K562 (cell line): Measurements from ENCODE around the gene THOP1. TPM values are rescaled to one million over a fixed set of nuclear protein-coding genes. Genes with fewer than 3 reads are reported as not detected.

ENCODE experiments used
- ATAC-seq: fragments of 200-7000 bp; cut with Tn5 transposase; 3 replicates; pipeline ENCODE4 v1.9.1; 2020; ENCODE audit warnings: moderate library complexity
- BruUV-seq: library from RNA; stranded (reverse); fragments of 400-500 nt; replicated peaks from 2 replicates; lab custom pipeline; 2021; lab: Mats Ljungman, UMichigan
- CTCF ChIA-PET: fragments of 300-600 bp; formaldehyde crosslinking; extraction: SDS; loops from one replicate; lab custom pipeline; 2021; ENCODE audit warnings: low intra/inter-chr PET ratio; lab: Yijun Ruan, JAX
- POLR2A ChIA-PET: fragments of 300-600, 350-650 bp; sonication (Branson Sonifier 250); formaldehyde crosslinking; extraction: SDS; loops from one replicate; lab custom pipeline; 2021; ENCODE audit warnings: antibody characterized with exemption, inconsistent platforms; lab: Yijun Ruan, JAX
- DNase-seq, 4 experiments: peaks; one replicate each; pipeline versions ENCODE4 v3.0.0 to v3.0.0-alpha.2; 2011 to 2018; ENCODE audit warnings: low spot score in 3 of 4, mixed read lengths in 3 of 4; ENCODE audit errors: extremely low read depth in 1 of 4
- FAIRE-seq: peaks from 2 replicates; lab custom pipeline; 2011; peaks lifted over from hg19 to GRCh38; lab: Jason Lieb, UNC
- H2AFZ ChIP-seq: 2 replicates; pipeline ENCODE4 v1.6.0; 2011; ENCODE audit warnings: low read depth, low read length, control low read depth, inconsistent platforms
- H3K27ac ChIP-seq: fragments of 200-600 bp; 3 replicates; pipeline ENCODE4 v1.8.0; 2011; ENCODE audit warnings: low read depth, mild to moderate bottlenecking, control low read depth, inconsistent platforms, low read length, moderate library complexity, mixed read lengths; ENCODE audit errors: extremely low read depth
- H3K27me3 ChIP-seq, 2 experiments: fragments of 300-600 bp in 1 of 2; 2 replicates in 1 of 2; 3 replicates in 1 of 2; pipeline versions ENCODE4 v1.6.0 to v1.8.0; 2011; ENCODE audit warnings: inconsistent platforms in 2 of 2, low read length in 2 of 2, mild to moderate bottlenecking in 1 of 2, mixed read lengths in 1 of 2, moderate library complexity in 1 of 2; ENCODE audit not compliant: control insufficient read depth in 2 of 2, insufficient read depth in 2 of 2
- H3K36me3 ChIP-seq: fragments of 300-600 bp; 3 replicates; pipeline ENCODE4 v1.8.0; 2011; ENCODE audit warnings: mild to moderate bottlenecking, low read length, inconsistent platforms; ENCODE audit not compliant: control insufficient read depth, insufficient read depth
- H3K4me1 ChIP-seq, 2 experiments: fragments of 200-600 bp in 1 of 2; replicated peaks in 1 of 2; 2 replicates in 1 of 2; 3 replicates in 1 of 2; pipeline versions ENCODE4 v1.5.1 to v1.8.0; 2011; ENCODE audit warnings: inconsistent platforms in 2 of 2, low read length in 2 of 2, mild to moderate bottlenecking in 1 of 2, mixed read lengths in 1 of 2, moderate library complexity in 1 of 2; ENCODE audit not compliant: control insufficient read depth in 2 of 2, insufficient read depth in 2 of 2
- H3K4me2 ChIP-seq: 2 replicates; pipeline ENCODE4 v1.6.1; 2011; ENCODE audit warnings: low read length, control low read depth, inconsistent platforms, mixed read lengths; ENCODE audit not compliant: insufficient read depth
- H3K4me3 ChIP-seq: fragments of 200-600 bp; sonication (generic), shearing (Covaris generic); 2 replicates; pipeline ENCODE4 v1.5.1; 2016; ENCODE audit warnings: control low read depth, inconsistent platforms
- H3K79me2 ChIP-seq: fragments of 200-600 bp; 3 replicates; pipeline ENCODE4 v1.8.0; 2011; ENCODE audit warnings: low read length, inconsistent platforms; ENCODE audit not compliant: control insufficient read depth, insufficient read depth
- H3K9ac ChIP-seq, 2 experiments: 2 replicates each; pipeline versions ENCODE4 v1.6.0 to v1.6.1; 2011; ENCODE audit warnings: low read depth in 2 of 2, low read length in 2 of 2, control low read depth in 1 of 2, inconsistent platforms in 1 of 2, mild to moderate bottlenecking in 1 of 2, mixed read lengths in 1 of 2; ENCODE audit not compliant: insufficient read depth in 1 of 2
- H3K9me1 ChIP-seq: one replicate; pipeline ENCODE4 v1.6.0; 2011; ENCODE audit warnings: inconsistent platforms, mild to moderate bottlenecking, low read length, moderate library complexity; ENCODE audit not compliant: control insufficient read depth, insufficient read depth
- H3K9me3 ChIP-seq: replicated peaks from 2 replicates; pipeline ENCODE4 v1.5.1; 2011; ENCODE audit warnings: low read depth, low read length, inconsistent platforms; ENCODE audit not compliant: control insufficient read depth, insufficient read depth
- H4K20me1 ChIP-seq: replicated peaks from 2 replicates; pipeline ENCODE4 v1.6.1; 2011; ENCODE audit warnings: low read length, inconsistent platforms, mixed read lengths; ENCODE audit not compliant: control insufficient read depth, insufficient read depth
- ADNP ChIP-seq: fragments of 200-800 bp; sonication (Bioruptor generic); IDR thresholded peaks from 2 replicates; pipeline ENCODE4 v1.6.1; 2016; ENCODE audit warnings: missing genetic modification characterization, missing compliant biosample characterization
- CEBPB ChIP-seq: fragments of 450-650 bp; IDR thresholded peaks from 2 replicates; pipeline ENCODE4 v1.6.1; 2016; ENCODE audit warnings: missing genetic modification characterization, missing compliant biosample characterization
- HSF4 ChIP-seq: fragments of 250-450 bp; sonication (Bioruptor Pico); IDR thresholded peaks from 2 replicates; pipeline ENCODE4 v2.1.2; 2022; ENCODE audit warnings: mild to moderate bottlenecking, moderate library complexity, borderline replicate concordance
- NCOA4 ChIP-seq: fragments of 450-650 bp; IDR thresholded peaks from 2 replicates; pipeline ENCODE4 v1.6.1; 2018; ENCODE audit warnings: mild to moderate bottlenecking; ENCODE audit not compliant: partially characterized antibody
- PHB ChIP-seq: fragments of 250-450 bp; sonication (Bioruptor Pico); IDR thresholded peaks from 2 replicates; pipeline ENCODE4 v1.5.0; 2021
- POLR2G ChIP-seq: fragments of 200-400 bp; formaldehyde crosslinking; IDR thresholded peaks from 2 replicates; pipeline ENCODE4 v1.6.1; 2017; ENCODE audit warnings: low read depth, mild to moderate bottlenecking, antibody characterized with exemption, low read length, moderate library complexity
- RBM25 ChIP-seq: fragments of 200-400 bp; formaldehyde crosslinking; IDR thresholded peaks from 2 replicates; pipeline ENCODE4 v1.6.1; 2018; ENCODE audit warnings: low read length, low read depth, moderate library complexity; ENCODE audit not compliant: severe bottlenecking
- ZNF444 ChIP-seq: fragments of 250-450 bp; sonication (Bioruptor Pico); IDR thresholded peaks from 2 replicates; pipeline ENCODE4 v1.4.0; 2020; ENCODE audit warnings: mild to moderate bottlenecking, moderate library complexity
- ZNF57 ChIP-seq: fragments of 450-650 bp; formaldehyde crosslinking; IDR thresholded peaks from 2 replicates; pipeline ENCODE4 v1.4.0; 2020; ENCODE audit warnings: mild to moderate bottlenecking, moderate library complexity
- WGBS: fragments of 100-300 bp; shearing (Covaris generic); methylation state at CpG from one replicate; pipeline ENCODE4 v1.1.6; 2016; ENCODE audit warnings: low coverage, mixed read lengths; ENCODE audit not compliant: insufficient coverage; ENCODE audit errors: missing lambda C conversion rate; 5-methylcytosine and 5-hydroxymethylcytosine counted together
- in situ Hi-C: fragments of 300-500 bp; cut with MboI; formaldehyde crosslinking; loops from 4 replicates; pipeline ENCODE4 v1.15.0; 2018; ENCODE audit warnings: inconsistent platforms, mixed read lengths
- intact Hi-C: fragments of 100-400 bp; cut with micrococcal nuclease; formaldehyde crosslinking; loops from 2 replicates; pipeline ENCODE4 v1.14.2; 2022
- polyA plus RNA-seq, 8 experiments: library from polyadenylated mRNA; depleted of rRNA in 4 of 8; stranded (reverse) in 5 of 8; unstranded in 3 of 8; fragments of >200 nt; fragmentation: Nextera tagmentation in 2 of 8; fragmentation: Illumina TruSeq in 1 of 8; extraction: Ambion mirVana in 2 of 8; extraction: Trizol in 1 of 8; gene quantifications; 2 replicates each; pipeline versions ENCODE4 v1.2.1 to v1.2.3, GENCODE V29; 2011 to 2014; ENCODE audit warnings: inconsistent platforms in 1 of 8, missing spikeins in 1 of 8
- total RNA-seq, 7 experiments: library from RNA; depleted of rRNA in 6 of 7; stranded (reverse); fragments of >200 nt in 6 of 7; fragmentation: Illumina TruSeq in 2 of 7; extraction: Trizol in 2 of 7; gene quantifications; 2 replicates each; pipeline versions ENCODE4 v1.2.1 to v1.2.3, GENCODE V29; 2011 to 2021; ENCODE audit warnings: low replicate concordance in 1 of 7
- TF ChIP-seq, protein P1 (sequence below), 2 experiments: fragments of 250-450 bp in 1 of 2; fragments of 450-650 bp in 1 of 2; sonication (Bioruptor Pico) in 1 of 2; IDR thresholded peaks; 2 replicates each; pipeline versions ENCODE4 v1.6.1 to v1.8.0; 2016 to 2021; ENCODE audit warnings: mild to moderate bottlenecking in 2 of 2, moderate library complexity in 2 of 2, missing compliant biosample characterization in 1 of 2, missing genetic modification characterization in 1 of 2
- TF ChIP-seq, protein P2 (sequence below): conservative IDR thresholded peaks from 2 replicates; pipeline ENCODE4 v1.6.1; 2011; ENCODE audit warnings: low read depth, mild to moderate bottlenecking, low read length; ENCODE audit not compliant: control insufficient read depth

The THOP1 gene
- total and polyA plus RNA-seq, 9 of the 15 experiments (the other 6 are each of a cell fraction or from before 2014, with no cell fraction given): 1.3 to 255 (median 96.1) TPM

DNA sequence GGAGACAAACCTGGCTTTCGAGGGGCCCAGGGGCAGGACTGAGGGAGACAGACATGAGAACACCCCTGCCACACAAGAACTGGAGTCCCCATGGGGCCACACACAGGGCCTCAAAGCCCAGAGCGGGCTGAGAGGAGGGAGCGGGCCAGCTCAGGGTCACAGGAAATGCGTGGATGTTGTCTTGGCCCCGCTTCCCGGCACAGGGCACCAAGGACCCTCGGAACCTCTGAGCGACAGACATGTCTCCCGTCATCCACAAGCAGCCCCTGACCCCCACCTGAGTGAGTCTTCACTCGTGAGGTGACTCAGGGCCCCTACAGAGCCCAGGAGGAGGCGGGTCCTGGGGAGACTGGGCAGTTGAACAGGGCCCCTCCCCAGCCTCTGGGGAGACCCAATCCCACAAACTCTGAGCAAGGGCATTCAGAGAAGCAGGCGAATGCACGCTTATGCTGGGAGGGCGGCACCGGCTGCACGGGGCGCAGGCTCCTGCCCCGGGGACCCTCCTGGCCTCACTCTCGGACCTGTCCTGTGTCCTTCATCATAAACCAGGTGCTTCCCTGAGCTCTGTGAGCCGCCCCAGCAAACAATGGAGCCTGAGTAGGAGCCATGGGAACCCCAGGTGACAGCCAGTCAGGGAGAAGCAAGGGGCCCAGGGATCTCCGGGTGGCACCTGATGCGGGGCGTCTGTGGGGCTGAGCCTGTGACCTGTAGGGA is 22.4 kb upstream of the THOP1 start:
- in situ Hi-C loops (no loop called here), intact Hi-C loops (no loop called here)
- POLR2A ChIA-PET: interaction anchor here (0.8 kb wide), 1 partner anchor 34 kb away, joined by 3 read pairs; no protein-coding TSS in a partner anchor
- H3K9me3 ChIP-seq: no peaks in the 10 kb centered on the region
- WGBS: 96% methylated on average over 20 of the region's 23 CpGs
- TF ChIP-seq CEBPB (no peak), POLR2G (0 out of 2 replicates have a peak, but pooled peaks have one; percentile 40)
- no peaks in the 10 kb centered on the region for H3K79me2 ChIP-seq
- ATAC-seq: no peak
- peak overlapping the region in 1 of 2 experiments; percentile 26; a peak in 1 of 4 replicates for H3K9ac ChIP-seq
- peaks cover 0 to 18% of the 10 kb centered on the region in 2 experiments; a peak in 2 of 5 replicates for H3K4me1 ChIP-seq
- H3K4me2 ChIP-seq: no peak overlapping the region
- H3K27me3 ChIP-seq: no peaks in the 10 kb centered on the region
- no peak overlapping the region for H2AFZ ChIP-seq
- CTCF ChIA-PET: no interaction called here
- H3K27ac ChIP-seq: no peak overlapping the region
- DNase-seq: no peak
- no peaks in the 10 kb centered on the region for H3K9me1 ChIP-seq
- H3K36me3 ChIP-seq: peaks cover 92% of the 10 kb centered on the region; the same call in 2 of the 3 replicates
- no peaks in the 10 kb centered on the region for H4K20me1 ChIP-seq
- BruUV-seq: no TSS peak
- no peak overlapping the region for H3K4me3 ChIP-seq
- FAIRE-seq: no peak

DNA sequence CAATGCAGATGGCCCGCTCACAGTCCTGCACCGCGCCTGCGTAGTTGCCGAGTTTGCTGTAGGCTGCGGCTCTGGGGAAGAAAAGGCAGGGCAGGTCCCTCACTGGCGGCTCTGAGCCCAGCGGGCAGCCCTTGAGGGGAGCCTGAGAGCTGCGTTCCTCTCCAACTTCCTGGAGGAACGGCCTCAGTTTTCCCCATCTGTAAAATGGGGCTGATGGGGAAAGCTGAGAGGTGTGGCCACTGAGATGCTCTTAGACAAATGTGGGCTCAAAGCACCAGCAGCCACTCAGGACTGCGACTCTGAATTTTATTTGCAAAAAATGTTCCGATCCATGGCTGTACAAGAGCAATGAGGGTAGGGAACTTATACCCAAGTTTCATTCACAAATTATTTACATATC is 21.6 kb upstream of the THOP1 start:
- peaks cover 0 to 22% of the 10 kb centered on the region in 2 experiments; a peak in 2 of 5 replicates for H3K4me1 ChIP-seq
- DNase-seq (no peak), FAIRE-seq (no peak), ATAC-seq (no peak)
- no peak overlapping the region for H3K4me2 ChIP-seq
- H2AFZ ChIP-seq: no peak overlapping the region
- peaks cover 6% of the 10 kb centered on the region; the same call in 1 of the 2 replicates for H4K20me1 ChIP-seq
- H3K9ac ChIP-seq: peak overlapping the region in 1 of 2 experiments; percentile 17; a peak in 1 of 4 replicates
- WGBS: 98% methylated on average over 11 of the region's 12 CpGs
- in situ Hi-C loops: no loop called here
- POLR2A ChIA-PET: no interaction called here
- no peak overlapping the region for H3K27ac ChIP-seq
- peaks cover 93% of the 10 kb centered on the region; the same call in 2 of the 3 replicates for H3K36me3 ChIP-seq
- intact Hi-C loops: no loop called here
- CTCF ChIA-PET: no interaction called here
- H3K9me3 ChIP-seq: no peaks in the 10 kb centered on the region
- H3K9me1 ChIP-seq: no peaks in the 10 kb centered on the region
- H3K27me3 ChIP-seq: no peaks in the 10 kb centered on the region
- H3K4me3 ChIP-seq: no peak overlapping the region
- peaks cover 7% of the 10 kb centered on the region; the same call in 1 of the 3 replicates for H3K79me2 ChIP-seq
- no TSS peak for BruUV-seq
- TF ChIP-seq, protein P1, sequence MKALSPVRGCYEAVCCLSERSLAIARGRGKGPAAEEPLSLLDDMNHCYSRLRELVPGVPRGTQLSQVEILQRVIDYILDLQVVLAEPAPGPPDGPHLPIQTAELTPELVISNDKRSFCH (CRISPR knock-in tag; IDR thresholded peaks at IDR 0.05): no peak
- TF ChIP-seq, protein P1 (tag; IDR thresholded peaks at IDR 0.05): no peak
- no peak for TF ChIP-seq HSF4
- TF ChIP-seq, protein P2, sequence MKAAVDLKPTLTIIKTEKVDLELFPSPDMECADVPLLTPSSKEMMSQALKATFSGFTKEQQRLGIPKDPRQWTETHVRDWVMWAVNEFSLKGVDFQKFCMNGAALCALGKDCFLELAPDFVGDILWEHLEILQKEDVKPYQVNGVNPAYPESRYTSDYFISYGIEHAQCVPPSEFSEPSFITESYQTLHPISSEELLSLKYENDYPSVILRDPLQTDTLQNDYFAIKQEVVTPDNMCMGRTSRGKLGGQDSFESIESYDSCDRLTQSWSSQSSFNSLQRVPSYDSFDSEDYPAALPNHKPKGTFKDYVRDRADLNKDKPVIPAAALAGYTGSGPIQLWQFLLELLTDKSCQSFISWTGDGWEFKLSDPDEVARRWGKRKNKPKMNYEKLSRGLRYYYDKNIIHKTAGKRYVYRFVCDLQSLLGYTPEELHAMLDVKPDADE: no peak
- peak; percentile 80 for TF ChIP-seq RBM25
- TF ChIP-seq POLR2G: peak; percentile 21; the same call in 1 of the 2 replicates
- TF ChIP-seq ZNF444 (CRISPR knock-in tag): no peak
- TF ChIP-seq ADNP (tag): peak; percentile 84
- no peak for TF ChIP-seq ZNF57 (CRISPR knock-in tag)
- TF ChIP-seq NCOA4: no peak
- no peak for TF ChIP-seq PHB (CRISPR knock-in tag)
